ENCODE data around the gene MAP4K1.

GRCh38 chr19:38561053-38561606 is 56.6 kb downstream of the MAP4K1 start:
- TF ChIP-seq RAD21 (conservative IDR thresholded peaks at IDR 0.05), result no peak
- no peak for TF ChIP-seq CTCF (IDR thresholded peaks at IDR 0.05; ENCODE audit: poor library complexity, severe bottlenecking)
- TF ChIP-seq EZH2 (IDR thresholded peaks at IDR 0.05; ENCODE audit: borderline replicate concordance, insufficient read depth, low read length, poor library complexity, severe bottlenecking), result no peak
- TF ChIP-seq EP300 (conservative IDR thresholded peaks at IDR 0.05; ENCODE audit: poor library complexity, severe bottlenecking), result no peak
- no peak for TF ChIP-seq TAF1 (IDR thresholded peaks at IDR 0.05; ENCODE audit: low read depth)
- no peak for TF ChIP-seq POLR2AphosphoS5 (IDR thresholded peaks at IDR 0.05)
- no peak for TF ChIP-seq MXI1 (conservative IDR thresholded peaks at IDR 0.05; ENCODE audit: poor library complexity, severe bottlenecking)
- TF ChIP-seq REST (IDR thresholded peaks at IDR 0.05; ENCODE audit: borderline replicate concordance), result no peak
- TF ChIP-seq SMC3 (conservative IDR thresholded peaks at IDR 0.05; ENCODE audit: poor library complexity), result no peak
